ENCODE results near the gene CALD1. TPM values are rescaled to one million over a fixed set of nuclear protein-coding genes. Genes with fewer than 3 reads are reported as not detected.

CALD1 gene
- total and polyA plus RNA-seq, 2 experiments from 2014 or later, result 132 to 842 TPM

- Histone ChIP-seq H3K4me1 (ENCODE audit: insufficient read depth) (no peaks in the 10 kb centered on the region), H3K9me2 (ENCODE audit: insufficient read depth) (no peaks in the 10 kb centered on the region), H2AFZ (no peak overlapping the region), H3K4me3 (no peak overlapping the region), H3K27me3 (ENCODE audit: insufficient read depth) (no peaks in the 10 kb centered on the region), H3K36me3 (ENCODE audit: insufficient read depth) (no peaks in the 10 kb centered on the region), H3K27ac (ENCODE audit: low read depth) (no peak overlapping the region), H3K79me2 (replicated peaks; ENCODE audit: insufficient read depth) (peaks cover 65% of the 10 kb centered on the region), H4K20me1 (replicated peaks; ENCODE audit: insufficient read depth) (no peaks in the 10 kb centered on the region; the same call in 1 of the 2 replicates), H3K4me2 (no peak overlapping the region), H3F3A (replicated peaks; ENCODE audit: low read depth) (no peaks in the 10 kb centered on the region)
- ATAC-seq (no peak), DNase-seq (ENCODE audit: low spot score) (no peak)
- Mint-ChIP-seq H3K9me3 (no peaks in the 10 kb centered on the region), H3K27ac (no peak overlapping the region), H3K4me1 (no peaks in the 10 kb centered on the region), H3K27me3 (ENCODE audit: insufficient read depth, low read depth, poor library complexity) (no peaks in the 10 kb centered on the region), H3K4me3 (no peak overlapping the region), H3K36me3 (ENCODE audit: low read depth) (0 out of 3 replicates have a peak, but pooled peaks cover under 1% of the 10 kb centered on the region)
- TF ChIP-seq EZH2 (IDR thresholded peaks at IDR 0.05; ENCODE audit: low read depth, unreplicated experiment) (no peak), POLR2AphosphoS5 (IDR thresholded peaks at IDR 0.05; ENCODE audit: low read depth) (no peak), REST (IDR thresholded peaks at IDR 0.05; ENCODE audit: unreplicated experiment) (no peak), ZNF331 (CRISPR knock-in tag; IDR thresholded peaks at IDR 0.05; ENCODE audit: low read depth) (no peak), JUNB (IDR thresholded peaks at IDR 0.05; ENCODE audit: unreplicated experiment) (no peak), NANOG (IDR thresholded peaks at IDR 0.05; ENCODE audit: borderline replicate concordance) (no peak), ETS1 (IDR thresholded peaks at IDR 0.05) (no peak), STAT1 (IDR thresholded peaks at IDR 0.05; ENCODE audit: unreplicated experiment) (no peak), CREB1 (CRISPR knock-in tag; IDR thresholded peaks at IDR 0.05; ENCODE audit: low read depth) (no peak), ZNF114 (CRISPR knock-in tag; IDR thresholded peaks at IDR 0.05) (no peak), ZNF462 (CRISPR knock-in tag; IDR thresholded peaks at IDR 0.05) (no peak), EZH2phosphoT487 (IDR thresholded peaks at IDR 0.05; ENCODE audit: unreplicated experiment) (no peak)
Observed at GRCh38 chr7:134836447-134836846, 57.0 kb downstream of the CALD1 start.

Measured in GM23338 (cell line).